ENCODE results near the gene TMPRSS3.

The TMPRSS3 gene

GRCh38 chr21:42367367-42368165, 28.3 kb downstream of the TMPRSS3 start:
- FAIRE-seq: no peak

- no peak for FAIRE-seq
Observed at GRCh38 chr21:42366292-42367010, 29.4 kb downstream of the TMPRSS3 start, which contains the start of gene TFF1. Gene TFF1, minus strand, starts transcription at chr21:42366535. Its CDS starts 40 bp downstream, at chr21:42366495.

GRCh38 chr21:42365770-42366169, 30.1 kb downstream of the TMPRSS3 start:
- no peak for FAIRE-seq

GRCh38 chr21:42364304-42364865, 31.5 kb downstream of the TMPRSS3 start:
- FAIRE-seq: no peak

- no peak for FAIRE-seq
Observed at GRCh38 chr21:42363312-42363711, 32.5 kb downstream of the TMPRSS3 start.

- FAIRE-seq: no peak
Observed at GRCh38 chr21:42362700-42363099, 33.2 kb downstream of the TMPRSS3 start.

- no peak for FAIRE-seq
Observed at GRCh38 chr21:42362198-42362597, 33.7 kb downstream of the TMPRSS3 start.

- no peak for FAIRE-seq
Observed at GRCh38 chr21:42361286-42361685, 34.6 kb downstream of the TMPRSS3 start.

- no peak for FAIRE-seq
Observed at GRCh38 chr21:42360317-42360716, 35.5 kb downstream of the TMPRSS3 start.

- no peak for FAIRE-seq
Observed at GRCh38 chr21:42358937-42359336, 36.9 kb downstream of the TMPRSS3 start.

- no peak for FAIRE-seq
Observed at GRCh38 chr21:42358261-42358660, 37.6 kb downstream of the TMPRSS3 start.

- no peak for FAIRE-seq
Observed at GRCh38 chr21:42357307-42357706, 38.5 kb downstream of the TMPRSS3 start.

- FAIRE-seq: no peak
Observed at GRCh38 chr21:42356650-42357049, 39.2 kb downstream of the TMPRSS3 start.

GRCh38 chr21:42356046-42356445, 39.8 kb downstream of the TMPRSS3 start:
- FAIRE-seq: no peak

GRCh38 chr21:42353623-42354022, 42.2 kb downstream of the TMPRSS3 start:
- FAIRE-seq: no peak

GRCh38 chr21:42352441-42353095, 43.3 kb downstream of the TMPRSS3 start:
- FAIRE-seq: no peak

GRCh38 chr21:42351626-42352440, 44.0 kb downstream of the TMPRSS3 start:
- FAIRE-seq: no peak

GRCh38 chr21:42350927-42351426, 44.9 kb downstream of the TMPRSS3 start, which contains the start of gene TFF2:
Gene TFF2, minus strand, starts transcription at chr21:42350994. Its CDS starts 37 bp downstream, at chr21:42350957.
- FAIRE-seq: no peak

GRCh38 chr21:42350318-42350910, 45.4 kb downstream of the TMPRSS3 start:
- no peak for FAIRE-seq

GRCh38 chr21:42349420-42350317, 46.2 kb downstream of the TMPRSS3 start:
- FAIRE-seq: no peak

GRCh38 chr21:42348762-42349161, 47.1 kb downstream of the TMPRSS3 start:
- no peak for FAIRE-seq

Data from islet of Langerhans (tissue), 1 donor.